Activated T-cell treated with anti-CD3 and anti-CD28 coated beads, Interleukin-2, amount 50 U/mL, for 72 hours (primary cell): Measurements from ENCODE around the gene PIEZO1. TPM values are rescaled to one million over a fixed set of nuclear protein-coding genes. Genes with fewer than 3 reads are reported as not detected.

Source experiments
- total RNA-seq, 2 donors: library from RNA; stranded (reverse); gene quantifications; one replicate each; pipeline ENCODE4 v1.2.3, GENCODE V29; 2022

The PIEZO1 gene
- total RNA-seq, 2 donors from 2014 or later, result 94.1 to 141 TPM

Other genes starting within 250 kb of the PIEZO1 start
- 10 to 100 TPM; 88.7 to 99.0 TPM for gene ZC3H18, start 214.8 kb downstream of the PIEZO1 start, total RNA-seq
- gene IL17C, start 146.6 kb downstream of the PIEZO1 start, total RNA-seq, result under 1 TPM in 1 of 2 donors, not detected in 1; 0.41 TPM
- gene CYBA, start 134.2 kb downstream of the PIEZO1 start, total RNA-seq, result 100 to 1,000 TPM; 199 to 318 TPM
- 10 to 100 TPM; 64.5 to 80.5 TPM for gene MVD, start 122.1 kb downstream of the PIEZO1 start, total RNA-seq
- gene SNAI3, start 98.7 kb downstream of the PIEZO1 start, total RNA-seq, result 10 to 100 TPM in 1 of 2 donors, 1 to 10 TPM in 1; 8.4 to 10.5 TPM
- gene RNF166, start 78.8 kb downstream of the PIEZO1 start, total RNA-seq, result 10 to 100 TPM; 58.6 to 64.5 TPM
- 10 to 100 TPM; 25.9 to 34.9 TPM for gene CTU2, start 78.7 kb downstream of the PIEZO1 start, total RNA-seq
- 100 to 1,000 TPM; 167 to 172 TPM for gene CDT1, start 18.6 kb upstream of the PIEZO1 start, total RNA-seq
- gene APRT, start 26.7 kb upstream of the PIEZO1 start, total RNA-seq, result 100 to 1,000 TPM; 116 to 139 TPM
- gene GALNS, start 71.7 kb upstream of the PIEZO1 start, total RNA-seq, result 10 to 100 TPM; 26.1 to 31.7 TPM
- gene TRAPPC2L, start 71.9 kb upstream of the PIEZO1 start, total RNA-seq, result 10 to 100 TPM; 32.0 to 35.2 TPM
- gene PABPN1L, start 81.4 kb upstream of the PIEZO1 start, total RNA-seq, result not detected
- 1 to 10 TPM; 1.2 to 1.7 TPM for gene CBFA2T3, start 192.0 kb upstream of the PIEZO1 start, total RNA-seq